Small intestine (tissue), 7 donors: ENCODE measurements around the gene PXYLP1. TPM values are rescaled to one million over a fixed set of nuclear protein-coding genes. Genes with fewer than 3 reads are reported as not detected.
A peak's percentile ranks its signal among the peaks of the same experiment; 100 is the strongest.

Experiments
- DNase-seq, 2 donors: peaks; one replicate each; pipeline versions ENCODE4 v3.0.0 to v3.0.0-alpha.2; 2013
- FAIRE-seq: peaks from 2 replicates; lab custom pipeline; 2012; peaks lifted over from hg19 to GRCh38; lab: Jason Lieb, UNC
- H3K27ac ChIP-seq, 3 donors: one replicate each; pipeline ENCODE4 v1.5.1; 2013; ENCODE audit warnings: low read length in 2 of 3, mild to moderate bottlenecking in 2 of 3, control low read depth in 1 of 3, inconsistent platforms in 1 of 3, low read depth in 1 of 3, moderate library complexity in 1 of 3
- H3K27me3 ChIP-seq, 3 donors: one replicate each; pipeline ENCODE4 v1.6.1; 2013; ENCODE audit warnings: low read length in 3 of 3, inconsistent platforms in 1 of 3; ENCODE audit not compliant: control insufficient read depth in 3 of 3, insufficient read depth in 3 of 3
- H3K36me3 ChIP-seq, 3 donors: one replicate each; pipeline ENCODE4 v1.6.1; 2013; ENCODE audit warnings: low read length in 3 of 3, inconsistent platforms in 1 of 3, low read depth in 1 of 3, mild to moderate bottlenecking in 1 of 3, moderate library complexity in 1 of 3; ENCODE audit not compliant: control insufficient read depth in 3 of 3, insufficient read depth in 2 of 3
- H3K4me1 ChIP-seq, 3 donors: one replicate each; pipeline ENCODE4 v1.6.1; 2013; ENCODE audit warnings: low read length in 2 of 3, inconsistent platforms in 1 of 3, low read depth in 1 of 3, mild to moderate bottlenecking in 1 of 3, moderate library complexity in 1 of 3; ENCODE audit not compliant: control insufficient read depth in 3 of 3, insufficient read depth in 2 of 3
- H3K4me3 ChIP-seq, 3 donors: one replicate each; pipeline ENCODE4 v1.5.1; 2013; ENCODE audit warnings: low read length in 3 of 3, control low read depth in 1 of 3, inconsistent platforms in 1 of 3, low read depth in 1 of 3, mild to moderate bottlenecking in 1 of 3, moderate library complexity in 1 of 3
- H3K9me3 ChIP-seq, 2 donors: one replicate each; pipeline ENCODE4 v1.6.1; 2013; ENCODE audit warnings: low read depth in 1 of 2, low read length in 1 of 2; ENCODE audit not compliant: control insufficient read depth in 2 of 2, insufficient read depth in 1 of 2
- WGBS, 3 donors: extraction: QIAGEN DNeasy Blood & Tissue Kit; methylation state at CpG; one replicate each; pipeline ENCODE4 v1.1.7; 2013; 5-methylcytosine and 5-hydroxymethylcytosine counted together
- polyA plus RNA-seq, 4 donors: library from polyadenylated mRNA; stranded (reverse) in 3 of 4; unstranded in 1 of 4; fragments of 200-250 nt in 3 of 4; fragments of 120-200 nt in 1 of 4; gene quantifications; one replicate each; pipeline versions ENCODE4 v1.2.1 to v1.2.3, GENCODE V29; 2013
- donor health status: healthy with polysubstance abuse.
- donor health status: control.
- donor health status: control.
- donor health status: Bipolar disorder and iron deficiency.
- donor health status: healthy.

PXYLP1 gene
- polyA plus RNA-seq, 4 donors, result 2.2 to 20.5 (median 5.0) TPM

GRCh38 chr3:141230293-141230692 is 1.3 kb upstream of the PXYLP1 start:
- no peaks in the 10 kb centered on the region for H3K9me3 ChIP-seq
- peaks cover 0 to 23% (median 0%) of the 10 kb centered on the region in 3 donors for H3K4me1 ChIP-seq
- no peak overlapping the region for H3K4me3 ChIP-seq
- peaks cover 0 to 10% (median 0%) of the 10 kb centered on the region in 3 donors for H3K36me3 ChIP-seq
- FAIRE-seq (no peak), DNase-seq (no peak)
- WGBS, 3 donors, result 93 to 96% (median 96%) methylated on average over 11 of the region's 11 CpGs
- H3K27ac ChIP-seq, result no peak overlapping the region
- no peaks in the 10 kb centered on the region for H3K27me3 ChIP-seq

DNA sequence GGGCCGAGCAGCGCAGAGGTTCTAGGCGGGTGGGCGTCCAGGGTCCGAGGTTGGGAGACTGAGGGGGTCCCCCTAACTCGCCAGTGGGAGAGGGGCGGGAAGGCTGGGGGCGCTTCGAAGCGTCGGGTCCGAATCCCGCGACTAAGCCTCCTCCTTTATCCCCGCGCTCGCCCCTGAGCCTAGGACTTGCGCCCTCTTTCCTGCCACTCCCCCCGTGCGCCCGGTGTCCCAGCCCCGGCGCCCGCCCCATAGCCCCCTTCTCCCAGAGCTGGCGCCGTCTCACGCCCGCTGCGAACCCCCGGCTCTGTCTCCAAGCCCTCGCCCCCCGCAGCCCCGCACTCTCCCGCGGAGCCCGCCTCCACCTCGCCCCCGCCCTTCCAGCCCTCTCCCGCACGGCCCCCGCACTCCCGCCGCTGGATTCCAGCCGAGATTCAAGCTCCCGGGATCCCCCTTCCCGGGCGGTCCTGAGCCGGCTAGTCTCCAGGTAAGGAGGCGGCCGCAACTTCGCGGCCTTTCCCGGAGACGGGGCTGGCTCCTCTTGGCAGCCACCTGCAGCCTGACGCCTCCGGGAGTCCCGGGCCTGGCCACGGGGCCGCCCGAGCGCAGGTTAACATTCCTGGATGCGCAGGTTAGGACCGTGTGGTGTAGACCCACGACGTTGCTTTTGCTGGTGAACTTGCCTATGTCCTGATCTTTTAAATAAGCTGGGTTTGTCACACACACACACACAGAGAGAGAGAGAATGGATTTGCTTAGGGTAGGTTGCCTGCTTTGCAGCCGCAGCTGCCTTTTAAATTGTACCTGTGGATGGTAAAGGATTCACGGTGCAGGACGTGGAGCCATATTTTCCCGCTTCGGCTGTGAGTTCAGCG is 563 bp downstream of the PXYLP1 start:
- WGBS, 3 donors, result 1 to 4% (median 2%) methylated on average over 35 to 71 of the region's 71 CpGs
- H3K36me3 ChIP-seq, result peaks cover 0 to 10% (median 0%) of the 10 kb centered on the region in 3 donors
- H3K4me3 ChIP-seq, result peak overlapping the region; percentile 56 to 77 (median 73)
- H3K27ac ChIP-seq, result peak overlapping the region; percentile 56 to 64 (median 62)
- H3K4me1 ChIP-seq, result peaks cover 0 to 35% (median 0%) of the 10 kb centered on the region in 3 donors
- H3K27me3 ChIP-seq, result no peaks in the 10 kb centered on the region
- FAIRE-seq, result no peak
- DNase-seq, result peak; percentile 54 to 70
- no peaks in the 10 kb centered on the region for H3K9me3 ChIP-seq

GRCh38 chr3:141233457-141234161 is 2.0 kb downstream of the PXYLP1 start:
- Histone ChIP-seq H3K4me1 (peaks cover 0 to 35% (median 0%) of the 10 kb centered on the region in 3 donors), H3K9me3 (no peaks in the 10 kb centered on the region), H3K27me3 (no peaks in the 10 kb centered on the region), H3K4me3 (no peak overlapping the region), H3K36me3 (peaks cover 0 to 17% (median 0%) of the 10 kb centered on the region in 3 donors), H3K27ac (no peak overlapping the region)
- FAIRE-seq, result no peak
- WGBS, 3 donors, result 80 to 88% (median 83%) methylated on average over 9 of the region's 9 CpGs
- DNase-seq, result no peak

DNA sequence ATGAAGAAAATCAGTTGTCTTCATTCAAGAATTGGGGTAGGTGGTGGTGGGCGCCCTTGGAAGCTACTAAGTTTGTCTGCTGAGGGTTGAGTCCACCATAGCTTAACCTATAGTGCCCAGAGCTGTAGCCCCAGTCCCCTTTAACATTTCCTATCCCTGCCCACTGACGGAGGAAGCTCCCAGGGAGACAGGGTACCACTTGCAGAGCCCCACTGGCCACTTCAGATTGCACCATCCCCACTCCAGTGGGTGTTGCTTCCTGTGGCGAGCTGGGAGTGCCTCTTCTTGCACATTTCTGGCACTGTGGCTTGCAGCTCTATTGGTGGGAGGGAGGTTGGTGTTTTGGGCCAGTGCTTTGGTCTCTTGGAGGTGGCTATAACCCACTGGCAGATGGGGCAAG is 2.7 kb downstream of the PXYLP1 start:
- no peaks in the 10 kb centered on the region for H3K27me3 ChIP-seq
- no peaks in the 10 kb centered on the region for H3K9me3 ChIP-seq
- DNase-seq (no peak), FAIRE-seq (no peak)
- H3K4me3 ChIP-seq, result no peak overlapping the region
- 79 to 90% (median 87%) methylated on average over 3 of the region's 3 CpGs for WGBS, 3 donors
- peaks cover 0 to 33% (median 0%) of the 10 kb centered on the region in 3 donors for H3K4me1 ChIP-seq
- H3K27ac ChIP-seq, result no peak overlapping the region
- peaks cover 0 to 17% (median 0%) of the 10 kb centered on the region in 3 donors for H3K36me3 ChIP-seq

DNA sequence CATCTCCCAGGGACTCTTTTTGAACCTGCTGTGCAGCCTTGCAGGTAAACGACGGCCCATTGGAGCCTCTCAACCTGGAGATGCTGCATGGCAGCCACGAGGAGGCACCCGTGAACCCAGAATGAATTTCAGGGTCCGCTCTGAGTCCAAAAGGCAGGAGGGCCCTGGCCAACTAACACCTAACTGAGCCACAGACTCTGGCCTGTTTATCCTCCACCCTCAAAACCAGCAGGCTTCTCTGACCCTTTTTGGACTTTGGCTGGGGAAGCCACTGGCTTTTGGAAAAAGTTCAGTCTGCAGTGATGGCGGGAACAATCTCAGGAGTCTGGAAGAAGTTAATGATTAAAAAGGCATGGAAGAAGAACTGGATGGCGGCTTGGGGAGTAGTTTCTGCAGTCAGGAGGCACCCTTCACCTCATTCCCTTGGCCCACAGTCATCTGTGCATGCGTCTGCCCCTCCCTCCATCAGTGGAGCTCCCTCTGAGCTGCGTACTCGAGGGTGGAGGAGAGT is 4.1 kb downstream of the PXYLP1 start:
- H3K4me3 ChIP-seq, result peak overlapping the region in 1 of 3 donors; percentile 14
- peaks cover 0 to 21% (median 0%) of the 10 kb centered on the region in 3 donors for H3K36me3 ChIP-seq
- peaks cover 0 to 28% (median 0%) of the 10 kb centered on the region in 3 donors for H3K4me1 ChIP-seq
- FAIRE-seq (no peak), DNase-seq (peak; percentile 83 to 84)
- H3K27me3 ChIP-seq, result no peaks in the 10 kb centered on the region
- peak overlapping the region in 1 of 3 donors; percentile 47 for H3K27ac ChIP-seq
- 14 to 52% (median 34%) methylated on average over 10 of the region's 10 CpGs for WGBS, 3 donors
- no peaks in the 10 kb centered on the region for H3K9me3 ChIP-seq

DNA sequence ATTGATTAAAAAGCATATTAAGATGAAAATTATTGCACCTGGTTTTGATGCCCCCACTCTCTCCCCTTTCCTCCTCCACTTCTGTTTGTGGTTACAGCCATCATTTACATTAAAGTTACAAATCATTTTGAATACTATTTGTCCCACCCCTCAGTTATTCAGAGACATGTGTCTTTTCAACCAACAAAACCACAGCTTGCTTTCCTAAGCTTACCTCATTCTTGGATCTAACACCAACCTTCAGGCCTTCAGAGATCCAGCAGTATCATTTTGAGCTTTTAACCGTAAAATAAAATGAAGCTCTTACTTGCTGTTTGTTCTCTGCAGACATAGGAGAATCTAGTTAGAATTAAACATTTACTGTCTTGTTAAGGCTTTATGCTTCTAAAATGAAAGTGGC is 4.7 kb downstream of the PXYLP1 start:
- 78 to 96% (median 94%) methylated on average over 1 of the region's 1 CpG for WGBS, 3 donors
- FAIRE-seq, result no peak

GRCh38 chr3:141237701-141238521 is 6.3 kb downstream of the PXYLP1 start:
- FAIRE-seq (no peak), DNase-seq (no peak)
- H3K4me1 ChIP-seq, result peaks cover 0 to 37% (median 4%) of the 10 kb centered on the region in 3 donors
- H3K9me3 ChIP-seq, result no peaks in the 10 kb centered on the region
- peaks cover 0 to 22% (median 0%) of the 10 kb centered on the region in 3 donors for H3K36me3 ChIP-seq
- no peak overlapping the region for H3K4me3 ChIP-seq
- H3K27ac ChIP-seq, result no peak overlapping the region
- H3K27me3 ChIP-seq, result no peaks in the 10 kb centered on the region
- 72 to 87% (median 75%) methylated on average over 14 of the region's 14 CpGs for WGBS, 3 donors

More for the DNA sequence above, 4.7 kb downstream of the PXYLP1 start:
- H3K27me3 ChIP-seq, result no peaks in the 10 kb centered on the region
- H3K4me3 ChIP-seq, result no peak overlapping the region
- H3K9me3 ChIP-seq, result no peaks in the 10 kb centered on the region
- H3K27ac ChIP-seq, result peak overlapping the region in 1 of 3 donors; percentile 47
- H3K36me3 ChIP-seq, result peaks cover 0 to 21% (median 0%) of the 10 kb centered on the region in 3 donors
- H3K4me1 ChIP-seq, result peaks cover 0 to 24% (median 0%) of the 10 kb centered on the region in 3 donors
- no peak for DNase-seq
